BE2C (cell line): ENCODE data around the gene FAP.
A peak's percentile ranks its signal among the peaks of the same experiment; 100 is the strongest.

ENCODE experiments used
- DNase-seq: peaks from one replicate; pipeline ENCODE4 v3.0.0-alpha.2; 2020
- H3K27me3 ChIP-seq: fragments of 250-450 bp; sonication (Bioruptor Pico); 2 replicates; pipeline ENCODE4 v1.5.1; 2020; ENCODE audit warnings: mild to moderate bottlenecking
- H3K36me3 ChIP-seq: fragments of 250-450 bp; sonication (Bioruptor Pico); 2 replicates; pipeline ENCODE4 v1.5.1; 2020; ENCODE audit warnings: mild to moderate bottlenecking
- H3K4me1 ChIP-seq: fragments of 250-450 bp; sonication (Bioruptor Pico); 2 replicates; pipeline ENCODE4 v1.5.1; 2020
- H3K4me3 ChIP-seq: 2 replicates; pipeline ENCODE4 v1.5.1; 2011; ENCODE audit warnings: low read depth, low read length
- H3K9me3 ChIP-seq: fragments of 250-450 bp; sonication (Bioruptor Pico); 2 replicates; pipeline ENCODE4 v1.5.1; 2020
- TF ChIP-seq, protein P1 (sequence below): IDR thresholded peaks from 2 replicates; pipeline ENCODE4 v1.5.1; 2012; ENCODE audit warnings: mild to moderate bottlenecking, low read depth, low read length

The FAP gene

DNA sequence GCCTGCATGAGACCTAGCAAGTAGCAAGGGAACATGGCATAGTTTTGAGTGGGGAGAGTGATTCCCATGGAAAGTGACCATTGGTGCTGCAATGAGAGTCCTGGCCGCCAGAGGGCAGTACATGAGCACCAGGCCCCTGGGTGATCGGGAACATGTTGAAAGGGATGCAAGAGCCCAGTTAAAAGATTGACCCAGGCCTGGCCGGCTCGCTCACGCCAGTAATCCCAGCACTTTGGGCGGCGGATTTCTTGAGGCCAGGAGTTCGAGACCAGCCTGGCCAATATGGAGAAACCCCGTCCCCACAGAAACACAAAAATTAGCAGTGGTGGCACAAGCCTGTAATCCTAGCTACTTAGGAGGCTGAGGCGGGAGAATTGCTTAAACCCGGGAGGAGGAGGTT, 22.2 kb downstream of the FAP start:
- Histone ChIP-seq H3K4me3 (no peak overlapping the region), H3K9me3 (no peaks in the 10 kb centered on the region), H3K4me1 (no peaks in the 10 kb centered on the region), H3K27me3 (no peaks in the 10 kb centered on the region), H3K36me3 (no peaks in the 10 kb centered on the region)
- TF ChIP-seq, protein P1, sequence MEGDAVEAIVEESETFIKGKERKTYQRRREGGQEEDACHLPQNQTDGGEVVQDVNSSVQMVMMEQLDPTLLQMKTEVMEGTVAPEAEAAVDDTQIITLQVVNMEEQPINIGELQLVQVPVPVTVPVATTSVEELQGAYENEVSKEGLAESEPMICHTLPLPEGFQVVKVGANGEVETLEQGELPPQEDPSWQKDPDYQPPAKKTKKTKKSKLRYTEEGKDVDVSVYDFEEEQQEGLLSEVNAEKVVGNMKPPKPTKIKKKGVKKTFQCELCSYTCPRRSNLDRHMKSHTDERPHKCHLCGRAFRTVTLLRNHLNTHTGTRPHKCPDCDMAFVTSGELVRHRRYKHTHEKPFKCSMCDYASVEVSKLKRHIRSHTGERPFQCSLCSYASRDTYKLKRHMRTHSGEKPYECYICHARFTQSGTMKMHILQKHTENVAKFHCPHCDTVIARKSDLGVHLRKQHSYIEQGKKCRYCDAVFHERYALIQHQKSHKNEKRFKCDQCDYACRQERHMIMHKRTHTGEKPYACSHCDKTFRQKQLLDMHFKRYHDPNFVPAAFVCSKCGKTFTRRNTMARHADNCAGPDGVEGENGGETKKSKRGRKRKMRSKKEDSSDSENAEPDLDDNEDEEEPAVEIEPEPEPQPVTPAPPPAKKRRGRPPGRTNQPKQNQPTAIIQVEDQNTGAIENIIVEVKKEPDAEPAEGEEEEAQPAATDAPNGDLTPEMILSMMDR = peak; percentile 75
- DNase-seq = peak; percentile 39

DNA sequence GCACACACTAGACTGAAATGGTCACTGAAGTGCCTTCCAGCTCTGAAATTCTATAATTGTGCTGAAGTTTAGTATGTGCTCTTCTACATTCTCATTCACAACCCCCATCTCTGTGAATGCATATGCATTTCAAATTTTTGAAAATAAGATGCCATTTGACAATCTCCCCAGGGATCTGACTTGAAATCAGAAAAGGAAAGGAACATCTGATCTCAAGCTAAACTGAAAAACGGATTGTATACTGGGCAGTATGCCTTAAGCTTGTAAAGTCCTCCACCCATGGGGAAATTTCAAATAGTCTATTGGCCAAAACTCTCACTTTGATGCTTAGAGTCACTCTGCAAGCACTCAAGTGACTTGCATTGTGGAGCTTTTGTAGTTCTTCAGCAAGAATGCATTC, 22.9 kb downstream of the FAP start:
- Histone ChIP-seq H3K36me3 (no peaks in the 10 kb centered on the region), H3K9me3 (no peaks in the 10 kb centered on the region), H3K27me3 (no peaks in the 10 kb centered on the region), H3K4me1 (no peaks in the 10 kb centered on the region), H3K4me3 (no peak overlapping the region)
- no peak for DNase-seq
- TF ChIP-seq, protein P1 = no peak

DNA sequence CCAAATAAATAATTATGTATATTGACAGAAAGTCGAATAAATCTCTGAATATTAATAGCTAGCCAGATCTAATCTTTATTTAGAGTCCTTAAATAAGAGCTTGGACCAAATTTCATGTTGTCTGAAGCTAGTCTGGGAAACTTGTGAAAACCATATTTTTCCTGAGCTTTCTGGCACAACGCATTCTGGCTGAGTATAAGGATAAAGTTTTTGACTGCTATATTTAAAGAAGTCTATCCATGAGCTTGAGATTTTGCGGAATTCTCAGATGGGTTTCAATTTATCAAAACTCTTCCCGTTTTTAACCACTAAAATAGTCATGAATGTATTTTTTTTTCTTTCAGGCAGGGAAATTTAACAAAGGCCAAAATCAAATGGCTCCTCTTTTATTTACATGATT, 23.8 kb downstream of the FAP start:
- TF ChIP-seq, protein P1 = no peak
- Histone ChIP-seq H3K36me3 (no peaks in the 10 kb centered on the region), H3K9me3 (no peaks in the 10 kb centered on the region), H3K4me3 (no peak overlapping the region), H3K4me1 (no peaks in the 10 kb centered on the region), H3K27me3 (no peaks in the 10 kb centered on the region)
- DNase-seq = no peak

DNA sequence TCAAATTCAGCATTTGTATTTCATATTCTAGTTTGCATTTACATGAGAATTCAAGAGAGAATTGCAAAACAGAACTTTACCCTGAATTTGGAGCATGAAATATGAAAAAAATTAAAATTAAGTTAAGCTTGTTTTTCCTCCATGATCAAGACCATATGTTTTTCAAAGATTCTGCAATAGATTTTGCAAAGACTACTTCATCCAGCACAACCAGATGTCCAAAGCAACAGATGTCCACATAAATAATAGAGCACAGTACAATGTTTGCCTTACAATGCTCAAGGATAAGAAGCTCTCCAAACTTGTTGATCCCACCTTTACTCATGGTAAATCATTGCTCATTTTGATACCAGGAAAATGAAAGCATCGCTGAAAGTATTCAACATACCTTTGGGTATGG, 25.6 kb downstream of the FAP start:
- Histone ChIP-seq H3K4me3 (no peak overlapping the region), H3K9me3 (no peaks in the 10 kb centered on the region), H3K36me3 (no peaks in the 10 kb centered on the region), H3K27me3 (no peaks in the 10 kb centered on the region), H3K4me1 (no peaks in the 10 kb centered on the region)
- TF ChIP-seq, protein P1 = no peak
- DNase-seq = no peak

DNA sequence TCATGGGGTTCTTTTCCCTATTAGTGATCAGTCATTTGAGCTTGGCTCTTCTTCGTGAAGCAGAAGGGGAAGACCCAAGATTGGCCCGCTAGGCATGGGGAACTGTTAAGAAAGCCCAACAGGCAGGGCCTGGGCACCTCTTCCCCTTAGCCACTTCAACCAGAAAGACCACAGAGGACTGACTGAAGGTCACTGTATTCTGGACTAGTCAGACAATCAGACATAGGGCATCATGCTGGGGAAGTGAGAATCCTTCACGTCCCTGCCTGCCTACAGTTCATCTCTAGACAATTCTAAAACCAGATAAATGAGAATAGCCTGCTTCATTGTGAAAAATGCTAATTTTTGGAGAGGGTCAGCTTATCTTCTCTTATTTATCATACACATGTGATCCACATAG, 28.1 kb downstream of the FAP start:
- TF ChIP-seq, protein P1 = no peak
- Histone ChIP-seq H3K9me3 (no peaks in the 10 kb centered on the region), H3K27me3 (no peaks in the 10 kb centered on the region), H3K36me3 (no peaks in the 10 kb centered on the region), H3K4me3 (no peak overlapping the region), H3K4me1 (no peaks in the 10 kb centered on the region)
- DNase-seq = no peak

DNA sequence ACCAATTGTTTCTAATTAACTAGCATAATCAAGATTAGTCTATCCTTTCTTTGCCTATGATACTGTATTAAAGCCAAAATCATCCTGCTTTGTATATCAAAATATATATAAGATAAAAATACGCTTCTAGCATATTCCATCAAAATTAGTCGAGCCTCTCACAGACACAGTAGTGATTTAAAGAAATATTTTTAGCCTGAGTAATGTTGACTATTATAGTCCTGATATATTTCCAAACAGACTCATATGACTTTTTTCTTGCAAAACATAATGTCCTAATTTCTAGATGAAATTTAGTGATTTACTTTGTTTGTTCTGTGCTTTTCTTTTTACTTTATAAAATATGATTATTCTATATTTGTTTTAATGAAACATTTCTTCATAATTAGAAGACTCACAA, 30.9 kb downstream of the FAP start:
- no peaks in the 10 kb centered on the region for H3K36me3 ChIP-seq
- H3K9me3 ChIP-seq = no peaks in the 10 kb centered on the region
- H3K27me3 ChIP-seq = no peaks in the 10 kb centered on the region
- DNase-seq = no peak
- H3K4me3 ChIP-seq = no peak overlapping the region
- TF ChIP-seq, protein P1 = no peak
- no peaks in the 10 kb centered on the region for H3K4me1 ChIP-seq
